IPS-18c (cell line): Measurements from ENCODE around the gene TMEM219.
"Not testable (repeated sequence)": the region's sequence is repeated elsewhere in the genome, so short reads cannot be mapped to it uniquely, and the experiment has no call there.

ENCODE experiments used
- H3K4me3 ChIP-seq: 2 replicates; pipeline ENCODE4 v1.7.0; 2013; ENCODE audit warnings: low read depth, mild to moderate bottlenecking, low read length, moderate library complexity; ENCODE audit not compliant: insufficient read depth
- H3K9me3 ChIP-seq: one replicate; pipeline ENCODE4 v1.6.1; 2013; ENCODE audit warnings: mild to moderate bottlenecking, low read length, moderate library complexity; ENCODE audit not compliant: control insufficient read depth, insufficient read depth

The TMEM219 gene

GRCh38 chr16:29961479-29962343 lies at the start of gene TMEM219:
TMEM219 (plus strand) TSS chr16:29962079; CDS start chr16:29963144, 1,065 bp downstream.
- no peaks in the 10 kb centered on the region for H3K9me3 ChIP-seq
- H3K4me3 ChIP-seq: peak within 1 kb of the TSS; percentile 84

- Histone ChIP-seq H3K9me3 (no peaks in the 10 kb centered on the region), H3K4me3 (no peak overlapping the region)
Measured at GRCh38 chr16:29912087-29912486, 49.8 kb upstream of the TMEM219 start.

- Histone ChIP-seq H3K4me3 (no peak overlapping the region), H3K9me3 (no peaks in the 10 kb centered on the region)
Measured at GRCh38 chr16:29913514-29913913, 48.4 kb upstream of the TMEM219 start.

- Histone ChIP-seq H3K9me3 (no peaks in the 10 kb centered on the region), H3K4me3 (no peak overlapping the region)
Measured at GRCh38 chr16:29915590-29916247, 46.2 kb upstream of the TMEM219 start.

DNA sequence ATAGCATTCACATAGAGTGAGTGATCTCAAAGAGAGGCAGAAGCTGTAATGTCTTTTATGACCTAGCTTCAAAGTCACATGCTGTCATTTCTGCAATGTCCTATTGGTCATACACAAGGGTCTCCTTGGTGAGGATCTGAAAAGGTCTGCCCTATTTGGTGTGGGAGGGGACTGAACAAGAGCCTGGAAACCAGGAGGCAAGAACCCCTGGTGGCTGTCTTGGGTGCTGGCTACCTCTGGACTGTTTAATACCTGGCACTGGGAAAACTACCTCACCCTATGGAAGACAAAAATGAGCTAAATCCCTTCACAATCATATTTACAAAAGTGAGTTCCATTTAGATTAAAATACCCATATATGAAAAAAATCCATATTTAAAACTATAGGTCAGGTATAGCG lies 44.9 kb upstream of the TMEM219 start:
- H3K9me3 ChIP-seq: no peaks in the 10 kb centered on the region

GRCh38 chr16:29920288-29921033 lies 41.4 kb upstream of the TMEM219 start:
- H3K9me3 ChIP-seq: no peaks in the 10 kb centered on the region
- H3K4me3 ChIP-seq: no peak overlapping the region

More for the DNA sequence above, 44.9 kb upstream of the TMEM219 start:
- H3K4me3 ChIP-seq: no peak overlapping the region

DNA sequence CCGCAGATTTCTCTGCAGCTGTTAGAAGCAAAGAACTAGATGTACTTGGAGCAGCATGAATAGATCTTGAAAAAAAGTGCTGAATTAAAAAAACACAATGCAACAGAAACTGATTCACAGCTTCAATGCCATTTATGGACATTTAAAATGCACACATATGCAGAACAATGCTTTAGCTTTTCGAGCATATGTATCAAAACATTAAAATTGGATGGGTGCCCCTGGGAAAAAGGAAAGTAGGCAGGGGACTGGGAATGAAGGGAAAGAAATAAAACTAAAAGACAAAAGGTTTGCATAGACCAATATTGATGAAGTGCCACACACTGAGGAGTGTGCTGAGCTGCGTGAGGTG lies 40.9 kb upstream of the TMEM219 start:
- Histone ChIP-seq H3K9me3 (no peaks in the 10 kb centered on the region), H3K4me3 (no peak overlapping the region)

DNA sequence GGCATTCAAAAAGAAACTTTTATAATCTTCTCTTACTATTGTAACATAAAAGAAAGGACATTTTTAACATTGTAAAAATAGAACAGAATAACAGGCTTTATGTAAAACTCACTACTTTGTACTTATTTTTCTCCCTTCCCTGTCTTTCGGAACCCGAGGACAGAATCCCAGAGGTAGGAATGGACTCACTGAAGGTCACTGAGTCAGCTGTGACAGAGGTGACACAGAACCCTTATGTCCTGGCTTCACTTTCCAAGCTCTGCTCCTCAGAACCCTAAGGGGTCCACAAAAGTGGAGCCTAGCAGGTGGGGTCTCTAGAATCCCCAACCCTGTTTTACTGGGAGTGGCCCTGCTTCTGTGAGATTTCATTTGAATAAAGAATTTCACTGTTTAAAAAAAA lies 39.6 kb upstream of the TMEM219 start:
- H3K4me3 ChIP-seq: no peak overlapping the region

DNA sequence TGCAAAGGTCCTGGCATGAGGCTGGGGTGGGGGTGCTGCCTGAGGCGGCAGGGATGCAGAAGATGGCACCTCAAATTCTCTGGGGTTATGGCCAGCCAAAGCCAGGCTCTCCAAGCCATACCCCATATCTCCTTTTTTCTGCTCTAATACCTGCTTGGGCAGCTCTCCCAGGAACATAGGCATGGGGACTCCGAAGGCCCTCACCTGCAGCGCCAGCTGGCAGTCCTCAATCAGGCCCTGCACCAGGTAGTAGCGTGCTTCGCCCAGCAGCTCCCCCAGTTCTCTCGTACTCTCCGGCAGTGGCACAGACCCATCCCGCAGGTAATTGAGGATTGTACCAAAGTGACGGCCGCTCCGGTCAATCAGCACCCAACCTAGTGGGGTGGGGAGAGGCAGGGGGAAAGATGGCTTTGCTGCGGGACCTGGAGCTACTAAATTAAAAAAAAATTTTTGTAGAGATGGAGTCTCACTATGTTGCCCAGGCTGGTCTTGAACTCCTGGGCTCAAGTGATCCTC lies 38.8 kb upstream of the TMEM219 start:
- no peak overlapping the region for H3K4me3 ChIP-seq
- H3K9me3 ChIP-seq: no peaks in the 10 kb centered on the region

More for the DNA sequence above, 39.6 kb upstream of the TMEM219 start:
- no peaks in the 10 kb centered on the region for H3K9me3 ChIP-seq

GRCh38 chr16:29925105-29925756 lies 36.6 kb upstream of the TMEM219 start:
- Histone ChIP-seq H3K4me3 (peak overlapping the region; percentile 89), H3K9me3 (no peaks in the 10 kb centered on the region)

DNA sequence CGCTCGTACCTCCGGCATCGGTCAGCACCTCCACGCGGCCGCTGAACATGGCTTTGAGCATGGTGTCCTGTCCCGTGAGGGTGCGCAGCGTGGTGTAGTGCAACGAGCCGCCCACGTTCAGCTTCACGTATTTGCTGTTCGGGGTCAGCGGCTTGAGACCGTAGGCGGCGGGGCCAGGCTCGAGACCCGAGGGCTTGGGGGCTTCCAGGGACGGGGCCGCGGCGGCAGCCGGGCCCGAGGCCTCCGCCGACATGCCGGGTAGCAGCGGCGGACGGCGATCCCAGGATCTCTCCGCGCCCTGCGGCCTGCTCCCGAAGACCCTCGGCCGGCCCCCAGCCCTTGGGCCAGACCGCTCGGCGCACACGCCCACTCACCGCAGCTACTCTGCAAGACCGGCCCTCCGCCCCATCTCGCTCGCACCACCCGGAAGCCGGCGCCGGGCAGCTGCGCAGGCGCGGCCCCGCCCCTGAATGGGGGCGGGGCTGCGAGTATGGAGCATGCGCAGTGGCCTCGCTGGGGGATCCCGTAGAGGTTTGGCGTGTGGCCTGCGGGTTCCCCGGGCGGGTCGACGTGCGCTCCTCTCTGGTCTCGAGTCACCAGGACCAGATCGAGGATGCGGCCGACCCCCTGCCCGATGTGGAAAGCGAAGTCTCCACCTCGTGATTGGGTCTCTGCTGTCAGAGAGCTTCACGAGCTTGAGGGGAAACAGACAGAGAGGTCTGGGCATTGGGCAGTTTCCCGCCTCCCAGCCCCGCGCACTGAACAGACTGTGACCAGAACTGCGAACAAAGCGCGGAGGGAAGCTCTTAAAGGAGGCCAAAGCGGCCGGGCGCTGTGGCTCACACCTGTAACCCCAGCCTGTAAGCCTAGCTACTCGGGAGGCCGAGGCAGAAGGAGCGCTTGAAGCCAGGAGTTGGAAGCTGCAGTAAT lies 35.8 kb upstream of the TMEM219 start, which contains the start of gene KCTD13:
Gene KCTD13 (minus strand): TSS at position 446 of the 930 bp plus-strand sequence. CDS start 193 bp downstream, at position 253.
- peak within 1 kb of the TSS; percentile 89 for H3K4me3 ChIP-seq
- H3K9me3 ChIP-seq: no peaks in the 10 kb centered on the region

GRCh38 chr16:29926711-29927052 lies 35.2 kb upstream of the TMEM219 start:
- H3K9me3 ChIP-seq: no peaks in the 10 kb centered on the region
- H3K4me3 ChIP-seq: peak overlapping the region; percentile 89

GRCh38 chr16:29927070-29927905 lies 34.6 kb upstream of the TMEM219 start:
- Histone ChIP-seq H3K4me3 (peak overlapping the region; percentile 89; the same call in 1 of the 2 replicates), H3K9me3 (no peaks in the 10 kb centered on the region)

- not testable (repeated sequence) for H3K9me3 ChIP-seq, H3K4me3 ChIP-seq
Measured at GRCh38 chr16:29931750-29932149, 30.1 kb upstream of the TMEM219 start.

- no peak overlapping the region for H3K4me3 ChIP-seq
Measured at GRCh38 chr16:29940656-29941055, 21.2 kb upstream of the TMEM219 start.

More at GRCh38 chr16:29940656-29941055, 21.2 kb upstream of the TMEM219 start:
- H3K9me3 ChIP-seq: no peaks in the 10 kb centered on the region
